ENCODE data around the gene PBX4. TPM values are rescaled to one million over a fixed set of nuclear protein-coding genes. Genes with fewer than 3 reads are reported as not detected.

The PBX4 gene
- total RNA-seq, 4 donors from 2014 or later, result 0.42 to 4.5 (median 0.68) TPM

- no peak for TF ChIP-seq POLR2A (IDR thresholded peaks at IDR 0.05)
- no peak for TF ChIP-seq CTCF (IDR thresholded peaks at IDR 0.05)
- peak; percentile 26 for TF ChIP-seq POLR2AphosphoS5 (IDR thresholded peaks at IDR 0.05)
- Histone ChIP-seq H3K9me3 (no peaks in the 10 kb centered on the region), H3K4me1 (peaks cover 0 to 15% (median 5%) of the 10 kb centered on the region in 3 donors), H3K27ac (peak overlapping the region in 3 of 4 donors; percentile 28 to 36 (median 33)), H3K4me3 (no peak overlapping the region), H3K36me3 (no peaks in the 10 kb centered on the region), H3K27me3 (no peaks in the 10 kb centered on the region)
- ATAC-seq, result peak; percentile 43
- 9 to 20% methylated on average over 4 to 5 of the region's 13 CpGs for WGBS, 2 donors (ENCODE audit: low coverage in 1 of 2)
Measured at GRCh38 chr19:19591133-19591825, 27.2 kb downstream of the PBX4 start.

GRCh38 chr19:19588546-19588945 lies 29.9 kb downstream of the PBX4 start:
- H3K9me3 ChIP-seq, result no peaks in the 10 kb centered on the region
- no peak for TF ChIP-seq POLR2A (IDR thresholded peaks at IDR 0.05)
- no peak for TF ChIP-seq POLR2AphosphoS5 (IDR thresholded peaks at IDR 0.05)
- no peak for TF ChIP-seq EP300 (IDR thresholded peaks at IDR 0.05)
- TF ChIP-seq CTCF (IDR thresholded peaks at IDR 0.05), result no peak
- H3K36me3 ChIP-seq, result no peaks in the 10 kb centered on the region
- H3K27ac ChIP-seq, result no peak overlapping the region
- H3K4me1 ChIP-seq, result peaks cover 0 to 15% (median 5%) of the 10 kb centered on the region in 3 donors
- no peak for ATAC-seq
- 63% methylated on average over 1 of the region's 2 CpGs; no CpG with 5 or more reads in 1 of the 2 donors for WGBS, 2 donors (ENCODE audit: low coverage in 1 of 2)
- no peaks in the 10 kb centered on the region for H3K27me3 ChIP-seq
- H3K4me3 ChIP-seq, result no peak overlapping the region

GRCh38 chr19:19587771-19588170 lies 30.7 kb downstream of the PBX4 start:
- ATAC-seq, result no peak
- WGBS, 2 donors (ENCODE audit: low coverage in 1 of 2), result 91 to 94% methylated on average over 5 of the region's 5 CpGs
- Histone ChIP-seq H3K9me3 (no peaks in the 10 kb centered on the region), H3K27ac (no peak overlapping the region), H3K27me3 (no peaks in the 10 kb centered on the region), H3K4me1 (peaks cover 0 to 15% (median 5%) of the 10 kb centered on the region in 3 donors), H3K36me3 (no peaks in the 10 kb centered on the region), H3K4me3 (no peak overlapping the region)
- TF ChIP-seq EP300 (IDR thresholded peaks at IDR 0.05) (no peak), CTCF (IDR thresholded peaks at IDR 0.05) (no peak), POLR2AphosphoS5 (IDR thresholded peaks at IDR 0.05) (no peak), POLR2A (IDR thresholded peaks at IDR 0.05) (no peak)

GRCh38 chr19:19584356-19584755 lies 34.1 kb downstream of the PBX4 start:
- no peaks in the 10 kb centered on the region for H3K36me3 ChIP-seq
- H3K4me1 ChIP-seq, result no peaks in the 10 kb centered on the region
- TF ChIP-seq POLR2A (IDR thresholded peaks at IDR 0.05) (no peak), POLR2AphosphoS5 (IDR thresholded peaks at IDR 0.05) (no peak), EP300 (IDR thresholded peaks at IDR 0.05) (no peak), CTCF (IDR thresholded peaks at IDR 0.05) (no peak)
- no peaks in the 10 kb centered on the region for H3K9me3 ChIP-seq
- peaks cover 3% of the 10 kb centered on the region for H3K27me3 ChIP-seq
- H3K4me3 ChIP-seq, result no peak overlapping the region
- H3K27ac ChIP-seq, result no peak overlapping the region
- 83 to 93% methylated on average over 3 of the region's 6 CpGs for WGBS, 2 donors (ENCODE audit: low coverage in 1 of 2)
- ATAC-seq, result no peak

- H3K27ac ChIP-seq, result no peak overlapping the region
- H3K4me1 ChIP-seq, result no peaks in the 10 kb centered on the region
- peaks cover 3% of the 10 kb centered on the region for H3K27me3 ChIP-seq
- WGBS, 2 donors (ENCODE audit: low coverage in 1 of 2), result 74 to 87% methylated on average over 2 to 3 of the region's 6 CpGs
- TF ChIP-seq POLR2A (IDR thresholded peaks at IDR 0.05) (no peak), EP300 (IDR thresholded peaks at IDR 0.05) (no peak), CTCF (IDR thresholded peaks at IDR 0.05) (no peak), POLR2AphosphoS5 (IDR thresholded peaks at IDR 0.05) (no peak)
- H3K9me3 ChIP-seq, result no peaks in the 10 kb centered on the region
- no peak overlapping the region for H3K4me3 ChIP-seq
- no peaks in the 10 kb centered on the region for H3K36me3 ChIP-seq
- ATAC-seq, result no peak
Measured at GRCh38 chr19:19582471-19582870, 36.0 kb downstream of the PBX4 start.

Data from gastroesophageal sphincter (tissue), 4 donors.